ENCODE results near the gene SURF1.
"Not testable (repeated sequence)": the region's sequence is repeated elsewhere in the genome, so short reads cannot be mapped to it uniquely, and the experiment has no call there.

The SURF1 gene, protein sequence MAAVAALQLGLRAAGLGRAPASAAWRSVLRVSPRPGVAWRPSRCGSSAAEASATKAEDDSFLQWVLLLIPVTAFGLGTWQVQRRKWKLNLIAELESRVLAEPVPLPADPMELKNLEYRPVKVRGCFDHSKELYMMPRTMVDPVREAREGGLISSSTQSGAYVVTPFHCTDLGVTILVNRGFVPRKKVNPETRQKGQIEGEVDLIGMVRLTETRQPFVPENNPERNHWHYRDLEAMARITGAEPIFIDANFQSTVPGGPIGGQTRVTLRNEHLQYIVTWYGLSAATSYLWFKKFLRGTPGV

DNA sequence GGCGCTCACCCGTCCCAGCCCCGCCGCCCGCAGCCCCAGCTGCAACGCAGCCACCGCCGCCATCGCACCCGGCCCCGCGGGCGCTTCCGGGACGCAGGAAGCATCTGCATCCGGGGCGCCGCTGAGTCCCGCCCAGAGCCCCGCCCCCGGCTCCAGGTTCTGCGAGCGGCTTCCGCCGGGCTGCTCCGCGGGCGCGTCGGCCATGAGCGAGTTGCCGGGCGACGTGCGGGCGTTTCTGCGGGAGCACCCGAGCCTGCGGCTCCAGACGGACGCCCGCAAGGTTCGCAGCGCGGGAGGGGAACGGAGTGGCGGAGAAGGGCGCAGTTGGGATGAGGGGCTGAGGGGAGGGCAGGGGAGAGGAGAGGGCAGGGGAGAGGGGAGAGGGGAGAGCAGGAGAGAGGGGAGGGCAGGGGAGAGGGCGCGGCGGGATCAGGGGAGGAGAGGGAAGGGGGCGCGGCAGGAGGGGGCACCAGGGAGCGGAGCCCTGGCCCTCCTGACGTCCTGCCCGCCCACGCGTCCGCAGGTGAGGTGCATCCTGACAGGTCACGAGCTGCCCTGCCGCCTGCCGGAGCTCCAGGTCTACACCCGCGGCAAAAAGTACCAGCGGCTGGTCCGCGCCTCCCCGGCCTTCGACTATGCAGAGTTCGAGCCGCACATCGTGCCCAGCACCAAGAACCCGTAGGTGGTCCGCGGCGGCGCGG is at the start of gene SURF1, which contains the start of gene SURF2:
Gene SURF1, minus strand, starts transcription at position 97 of the 701 bp plus-strand sequence. Its CDS starts 34 bp downstream, at position 63.
Gene SURF2, plus strand, starts transcription at position 160 of the 701 bp plus-strand sequence. Its CDS starts 43 bp downstream, at position 203.
- DNase-seq: peak; percentile 91

DNA sequence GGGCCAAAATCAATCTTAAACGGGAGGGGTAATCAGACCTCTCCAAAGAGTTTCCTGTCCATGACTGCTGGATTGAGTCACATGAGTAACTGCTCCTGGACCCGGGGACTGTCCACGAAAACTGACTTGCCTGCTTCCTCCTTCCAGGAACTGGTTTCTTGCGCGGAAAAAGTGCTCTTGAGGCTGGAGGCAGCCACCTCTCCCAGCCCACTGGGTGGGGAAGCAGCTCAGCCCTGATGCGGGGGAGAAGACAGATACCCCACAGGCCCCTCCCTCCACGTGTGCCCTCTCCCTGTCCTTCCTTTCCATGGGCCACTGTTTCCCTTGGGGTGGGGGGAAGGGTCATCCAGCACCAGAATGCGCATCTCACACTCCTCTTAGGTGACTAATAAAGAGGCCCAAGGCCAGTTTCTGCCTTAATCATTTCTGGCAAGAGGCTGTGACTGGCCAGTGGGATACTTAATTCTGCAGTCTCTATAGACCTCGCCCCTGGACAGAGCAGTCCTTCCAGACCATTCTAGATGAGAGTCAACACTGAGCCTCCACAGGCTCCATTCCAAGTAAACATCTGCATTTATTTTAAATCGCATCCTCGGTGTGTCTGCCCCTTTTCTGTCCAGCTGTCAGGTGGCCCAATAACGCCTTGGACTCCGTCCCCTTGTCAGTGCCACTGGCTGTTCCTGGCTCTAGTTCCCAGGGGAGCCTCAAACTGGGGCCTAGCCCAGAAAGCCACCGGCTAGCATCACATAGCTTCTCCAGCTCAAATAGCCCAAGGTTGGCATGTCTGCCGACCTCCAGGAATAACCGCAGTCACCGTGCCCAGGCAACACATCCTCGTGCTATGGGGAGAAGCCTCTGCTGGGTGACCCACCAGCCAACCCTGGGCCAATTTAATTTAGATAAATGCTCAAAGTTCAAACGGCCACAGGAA is 49.5 kb upstream of the SURF1 start:
- no peak for DNase-seq

DNA sequence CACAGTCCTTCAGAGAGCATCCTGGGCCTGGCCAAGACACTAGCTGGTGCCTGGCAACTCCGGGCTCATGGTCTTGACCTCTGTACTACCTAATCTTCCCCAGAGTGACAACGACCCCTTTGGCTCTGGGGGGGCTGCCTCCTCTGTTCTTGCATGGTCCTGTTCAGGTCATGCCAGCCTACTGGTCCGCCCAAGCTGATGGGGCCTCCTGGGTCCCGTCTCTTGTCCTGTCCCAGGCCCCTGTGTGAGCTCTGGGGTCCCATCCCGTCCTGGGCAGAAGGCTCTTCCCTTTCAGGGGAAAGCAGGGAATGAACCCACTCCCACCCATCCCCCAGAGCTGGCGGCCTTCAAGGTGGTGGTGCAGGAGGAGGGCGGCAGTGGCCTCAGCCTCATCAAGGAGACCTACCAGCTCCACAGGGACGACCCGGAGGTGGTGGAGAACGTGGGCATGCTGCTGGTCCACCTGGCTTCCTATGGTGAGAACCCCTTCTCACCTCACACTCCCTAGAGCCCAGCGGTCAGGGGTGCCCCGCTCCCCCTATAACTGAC is 48.2 kb upstream of the SURF1 start:
- no peak for DNase-seq

DNA sequence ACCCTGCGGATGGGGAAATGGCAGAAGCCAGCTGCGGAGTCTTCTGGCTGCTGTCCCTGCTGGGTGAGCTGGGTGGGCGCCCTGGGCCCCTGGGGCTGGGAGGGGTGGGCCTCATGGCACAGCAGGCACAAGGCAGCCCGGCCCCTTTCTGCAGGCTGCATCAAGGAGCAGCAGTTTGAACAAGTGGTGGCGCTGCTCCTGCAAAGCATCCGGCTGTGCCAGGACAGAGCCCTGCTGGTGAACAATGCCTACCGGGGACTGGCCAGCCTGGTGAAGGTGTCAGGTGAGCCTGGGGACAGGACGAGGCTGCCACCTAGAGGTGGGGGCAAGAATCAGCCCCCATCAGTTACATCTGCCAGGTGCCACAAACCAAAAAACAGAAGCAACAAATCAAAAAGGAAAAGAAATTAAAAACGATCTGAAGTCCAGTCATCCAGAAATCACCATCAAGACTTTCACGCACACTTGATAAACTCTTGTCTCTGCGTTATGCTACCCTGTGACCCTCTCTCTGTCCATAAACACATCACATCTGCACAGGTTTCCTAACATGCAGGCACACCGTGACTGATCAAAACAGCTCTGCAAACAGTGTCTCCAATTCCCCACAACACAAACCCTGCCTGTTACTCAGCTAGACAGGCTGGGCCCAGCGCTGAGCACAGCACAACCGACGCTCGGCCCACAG is 47.6 kb upstream of the SURF1 start:
- DNase-seq: peak; percentile 68

DNA sequence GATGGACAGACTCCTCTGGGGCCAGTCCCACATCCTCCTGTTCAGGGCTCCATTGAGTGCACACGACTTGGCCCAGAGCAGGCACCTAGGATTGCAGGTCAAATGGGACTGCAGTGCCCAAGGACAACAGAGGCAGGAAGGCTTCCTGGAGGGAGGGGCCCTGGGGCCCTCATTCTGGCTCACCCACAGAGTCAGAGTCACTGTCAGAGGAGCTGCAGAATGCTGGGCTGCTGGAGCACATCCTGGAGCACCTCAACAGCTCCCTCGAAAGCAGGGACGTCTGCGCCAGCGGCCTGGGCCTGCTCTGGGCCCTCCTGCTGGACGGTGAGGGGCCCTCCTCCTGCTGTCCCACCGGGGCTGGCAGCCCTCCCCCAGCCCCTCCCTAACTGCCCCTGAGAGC is 46.4 kb upstream of the SURF1 start:
- DNase-seq: no peak

DNA sequence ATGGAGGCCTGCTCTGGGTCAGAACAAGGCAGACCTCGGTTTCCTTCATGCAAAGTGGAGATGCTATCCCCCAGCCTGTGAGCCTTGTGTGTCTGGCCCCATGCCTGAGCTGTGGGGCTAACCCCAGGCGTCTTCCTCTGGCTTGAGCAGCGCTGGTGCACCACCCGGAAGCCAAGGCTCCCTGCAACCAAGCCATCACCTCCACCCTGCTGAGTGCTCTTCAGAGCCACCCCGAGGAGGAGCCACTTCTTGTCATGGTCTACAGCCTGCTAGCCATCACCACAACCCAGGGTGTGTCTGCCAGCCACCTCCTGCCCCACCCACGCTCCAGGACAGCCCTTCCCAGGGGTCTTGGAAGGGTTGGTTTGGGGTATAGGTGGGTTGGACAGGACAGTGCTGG is 45.3 kb upstream of the SURF1 start:
- no peak for DNase-seq

DNA sequence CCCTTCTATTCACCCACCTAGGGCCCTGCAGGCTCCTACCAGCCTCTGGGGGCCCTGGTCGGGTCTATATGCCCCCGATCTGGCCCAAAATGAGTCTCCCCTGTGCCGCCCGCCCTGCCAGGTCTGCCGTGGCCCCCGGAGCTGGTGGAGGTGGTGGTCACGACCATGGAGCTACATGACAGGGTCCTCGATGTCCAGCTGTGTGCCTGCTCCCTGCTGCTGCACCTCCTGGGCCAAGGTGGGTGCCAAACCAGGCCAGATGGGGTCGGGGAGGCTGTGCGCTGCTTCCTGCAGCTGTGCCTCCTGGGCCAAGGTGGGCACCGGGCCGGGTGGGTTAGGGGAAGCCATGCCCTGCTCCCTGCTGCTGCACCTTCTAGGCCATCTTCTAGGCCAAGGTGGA is 44.0 kb upstream of the SURF1 start:
- DNase-seq: no peak

DNA sequence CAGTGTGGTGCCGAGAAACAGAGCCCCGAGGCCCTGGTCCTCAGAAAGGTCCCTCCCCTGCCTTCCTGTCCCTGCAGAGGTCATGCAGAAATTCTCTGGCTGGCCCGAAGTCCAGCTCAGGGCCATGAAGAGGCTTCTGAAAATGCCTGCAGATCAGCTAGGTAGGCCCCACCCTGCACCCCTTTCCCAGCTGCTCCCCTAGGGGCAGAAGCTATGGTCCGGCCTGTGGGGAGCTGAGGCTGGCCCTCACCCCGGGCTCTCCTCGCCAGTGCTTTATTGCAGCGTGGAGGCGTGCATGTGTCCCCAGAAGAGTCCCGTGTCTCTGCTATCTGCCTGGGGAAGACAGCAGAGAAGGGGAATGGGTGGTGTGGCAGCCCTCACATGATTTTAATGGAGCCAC is 41.6 kb upstream of the SURF1 start:
- no peak for DNase-seq

DNA sequence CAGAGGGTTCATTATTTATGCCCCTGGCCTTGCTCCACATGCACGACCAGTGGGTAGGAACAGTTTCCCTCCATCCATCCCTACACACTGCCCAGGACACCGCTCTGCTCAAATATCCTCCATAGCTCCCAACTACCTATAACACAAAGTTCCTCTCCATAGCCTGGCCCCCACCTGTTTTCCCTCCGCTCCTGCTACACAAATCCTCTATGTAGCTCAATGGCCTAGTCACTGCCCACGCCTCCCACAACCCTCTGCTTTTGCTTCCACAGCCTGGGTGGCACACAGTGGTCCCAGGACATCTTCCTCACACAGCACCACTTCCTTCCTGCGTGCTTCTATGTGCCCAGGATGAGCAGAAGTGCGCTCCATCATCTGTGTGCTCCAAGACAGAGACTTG is 41.1 kb upstream of the SURF1 start:
- DNase-seq: no peak

DNA sequence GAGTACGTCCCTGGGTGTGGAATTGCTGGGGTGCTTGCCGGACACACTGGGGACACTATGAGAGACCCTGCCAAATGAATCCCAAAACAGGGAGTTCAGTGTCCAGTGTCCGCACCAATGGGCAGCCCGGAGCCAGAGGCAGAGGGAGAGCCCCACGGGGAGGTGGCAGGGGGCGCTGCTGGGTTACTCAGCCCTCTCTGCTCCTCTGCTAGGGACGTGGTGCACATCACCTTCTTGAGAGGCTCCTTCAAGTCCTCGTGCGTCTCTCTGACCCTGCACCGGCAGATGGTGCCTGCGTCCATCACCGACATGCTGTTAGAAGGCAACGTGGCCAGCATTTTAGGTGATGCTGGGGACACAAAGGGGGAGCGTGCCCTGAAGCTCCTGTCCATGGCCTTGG is 40.7 kb upstream of the SURF1 start:
- no peak for DNase-seq

DNA sequence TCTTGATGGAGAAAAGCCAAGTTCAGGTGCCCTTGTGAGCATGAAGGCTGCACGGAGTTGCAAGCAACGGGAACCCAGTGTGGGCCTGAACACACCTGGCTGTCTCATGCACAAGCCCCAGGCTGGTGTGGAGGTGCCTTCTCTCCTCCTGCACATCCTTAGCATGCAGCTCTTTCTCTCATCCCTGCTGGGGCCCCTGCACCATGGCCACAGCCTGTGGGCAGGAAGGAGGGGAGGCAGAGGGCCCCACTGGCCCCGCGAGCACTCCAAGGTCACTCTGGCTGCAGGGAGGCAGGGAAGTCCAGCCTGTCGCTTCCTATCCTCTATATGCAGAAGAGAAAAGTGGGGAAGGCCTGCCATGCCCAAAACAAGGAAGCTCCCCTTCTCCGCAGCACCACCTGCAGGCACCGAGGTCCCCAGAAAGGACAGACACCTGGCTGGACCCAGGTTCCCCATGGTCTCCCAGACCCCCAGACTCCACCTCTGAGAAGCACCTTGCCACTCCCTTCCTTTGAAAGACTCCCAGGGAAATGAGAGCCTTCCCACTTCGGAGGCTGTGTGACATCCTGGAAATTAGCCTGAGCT is 38.5 kb upstream of the SURF1 start:
- no peak for DNase-seq

DNA sequence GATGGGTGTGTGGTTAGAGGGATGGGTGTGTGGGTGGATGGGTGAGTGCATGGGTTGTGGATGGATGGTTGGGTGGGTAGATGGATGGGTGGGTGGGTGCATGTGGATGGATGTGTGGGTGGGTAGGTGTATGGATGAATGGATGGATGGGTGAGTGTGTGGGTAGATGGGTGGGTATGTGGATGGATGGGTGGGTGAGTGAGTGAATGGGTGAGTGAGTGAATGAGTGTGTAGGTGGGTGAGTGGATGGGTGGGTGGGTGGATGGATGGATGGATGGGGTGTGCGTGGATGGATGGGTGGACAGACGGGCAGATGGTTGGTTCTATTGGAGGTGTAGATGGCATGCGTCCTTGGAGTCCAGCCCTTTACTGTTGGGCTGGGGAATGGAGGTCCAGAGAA is 37.1 kb upstream of the SURF1 start:
- no peak for DNase-seq

DNA sequence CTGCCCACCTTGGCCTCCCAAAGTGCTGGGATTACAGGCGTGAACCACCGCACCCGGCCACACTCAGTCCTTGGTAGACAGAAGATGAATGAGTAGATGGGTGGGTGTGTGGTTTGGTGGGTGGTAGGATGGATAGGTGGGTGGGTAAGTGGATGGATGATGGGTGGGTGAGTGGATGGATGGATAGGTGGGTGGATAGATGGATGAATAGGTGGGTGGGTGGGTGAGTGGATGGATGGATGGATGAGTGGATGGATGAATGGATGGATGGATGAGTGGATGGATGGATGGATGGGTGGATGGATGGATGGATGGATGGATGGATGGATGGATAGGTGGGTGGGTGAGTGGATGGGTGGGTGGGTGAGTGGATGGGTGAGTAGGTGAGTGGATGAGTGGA is 36.0 kb upstream of the SURF1 start:
- DNase-seq: not testable (repeated sequence)

DNA sequence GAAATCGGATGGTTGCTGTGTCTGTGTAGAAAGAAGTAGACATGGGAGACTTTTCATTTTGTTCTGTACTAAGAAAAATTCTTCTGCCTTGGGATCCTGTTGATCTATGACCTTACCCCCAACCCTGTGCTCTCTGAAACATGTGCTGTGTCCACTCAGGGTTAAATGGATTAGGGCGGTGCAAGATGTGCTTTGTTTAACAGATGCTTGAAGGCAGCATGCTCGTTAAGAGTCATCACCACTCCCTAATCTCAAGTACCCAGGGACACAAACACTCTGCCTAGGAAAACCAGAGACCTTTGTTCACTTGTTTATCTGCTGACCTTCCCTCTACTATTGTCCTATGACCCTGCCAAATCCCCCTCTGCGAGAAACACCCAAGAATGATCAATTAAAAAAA is 35.2 kb upstream of the SURF1 start:
- DNase-seq: not testable (repeated sequence)

DNA sequence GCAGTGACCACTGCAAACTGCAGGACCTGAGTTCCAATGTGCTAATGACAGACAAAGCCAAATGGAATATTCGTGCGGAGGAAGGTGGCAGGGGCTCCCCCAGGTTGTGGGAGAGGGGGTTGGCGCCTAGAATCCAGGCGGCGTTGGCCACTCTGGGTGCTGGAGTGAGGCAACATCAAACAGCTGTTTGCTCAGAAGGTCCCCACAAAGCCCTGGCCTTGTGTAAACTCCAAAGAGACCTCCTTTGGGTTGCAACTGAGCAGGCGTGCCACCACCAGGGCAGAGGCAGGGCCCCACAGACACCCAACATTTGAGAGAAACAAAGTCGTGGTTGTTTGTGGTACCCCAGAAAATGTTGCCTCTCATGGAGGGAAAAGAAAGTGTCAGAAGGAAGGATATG is 34.4 kb upstream of the SURF1 start:
- no peak for DNase-seq

DNA sequence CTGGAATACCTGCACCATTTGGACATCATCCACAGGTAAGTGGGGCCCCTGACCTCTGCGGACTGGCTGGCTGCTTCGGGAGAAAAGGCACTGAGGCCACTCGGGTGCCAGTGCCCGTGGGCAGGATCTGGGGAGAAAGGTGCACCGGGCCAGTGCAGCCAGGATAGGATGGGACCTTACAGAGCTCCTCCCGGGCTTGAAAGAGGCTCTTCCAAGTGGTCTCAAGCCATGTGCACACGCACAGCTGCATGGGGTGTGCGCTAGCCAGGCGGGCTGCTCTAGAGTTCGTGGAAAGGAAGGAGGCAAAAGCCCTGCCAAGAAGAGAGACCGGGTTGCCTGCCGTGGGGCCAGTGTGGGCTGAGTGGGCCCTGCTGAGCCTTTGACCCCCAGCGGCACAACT is 33.3 kb upstream of the SURF1 start:
- DNase-seq: no peak

DNA sequence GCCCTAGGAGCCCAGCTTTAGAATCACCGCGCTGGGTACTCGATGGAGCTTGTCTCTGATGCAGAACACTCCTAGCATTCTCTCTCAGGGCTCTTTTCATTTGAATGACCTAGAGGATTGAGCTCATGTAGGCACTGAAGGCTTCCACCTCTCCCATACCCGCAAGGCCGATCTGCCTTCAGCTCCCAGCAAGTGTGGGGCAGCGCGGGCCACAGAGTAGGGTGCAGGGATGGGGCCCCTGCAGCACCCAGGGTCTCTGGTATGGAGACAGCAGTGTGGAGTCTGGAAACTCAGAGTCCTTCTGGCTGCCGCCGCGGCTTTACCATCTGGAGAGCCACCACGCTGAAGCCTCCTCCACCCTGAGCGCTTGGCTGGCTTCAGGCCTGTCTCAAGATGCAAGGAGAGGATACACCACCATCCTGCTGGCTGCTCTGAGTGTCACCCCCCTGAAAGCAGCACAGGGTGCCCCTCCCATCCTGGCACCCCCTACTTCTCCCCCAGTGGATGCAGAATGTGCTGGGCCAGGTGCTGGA is 32.8 kb upstream of the SURF1 start:
- DNase-seq: no peak

DNA sequence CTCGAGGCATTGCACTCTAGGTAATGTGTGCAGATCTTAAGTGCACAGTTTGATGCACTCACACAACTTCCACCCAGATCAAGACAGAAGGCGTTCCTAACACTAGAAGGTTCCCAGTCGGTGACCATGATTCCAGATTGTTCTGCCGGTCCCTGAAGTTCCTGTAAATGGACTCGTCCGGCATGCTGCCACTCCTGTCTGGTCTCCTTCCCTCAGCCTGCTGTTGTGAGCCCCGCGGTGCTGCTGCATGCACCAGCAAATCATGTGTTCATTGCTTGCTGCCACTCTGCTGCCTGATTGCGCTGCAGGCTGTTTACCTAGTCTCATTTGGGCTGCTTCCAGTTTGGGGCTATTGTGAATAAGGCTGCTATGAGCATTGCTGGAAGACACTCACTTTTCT is 31.4 kb upstream of the SURF1 start:
- no peak for DNase-seq

DNA sequence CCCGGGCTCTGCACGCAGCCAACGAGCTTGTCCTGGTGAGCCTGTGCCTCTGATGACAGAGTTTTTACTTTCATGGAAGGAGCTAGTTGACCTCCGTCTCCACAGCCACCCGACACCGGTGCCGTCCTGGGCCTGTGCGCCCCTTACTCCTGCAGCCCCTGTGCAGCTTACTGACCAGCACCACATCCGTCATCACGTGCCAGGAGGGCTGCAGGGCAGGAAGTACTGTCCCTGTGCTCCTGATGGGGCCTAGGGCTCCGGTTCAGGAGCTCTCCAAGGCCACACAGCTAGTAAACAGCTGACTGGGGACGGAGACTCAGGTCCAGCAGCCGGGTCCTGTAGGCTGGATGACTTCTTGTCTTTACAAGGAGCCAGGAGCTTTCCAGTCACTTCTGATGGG is 30.1 kb upstream of the SURF1 start:
- no peak for DNase-seq

DNA sequence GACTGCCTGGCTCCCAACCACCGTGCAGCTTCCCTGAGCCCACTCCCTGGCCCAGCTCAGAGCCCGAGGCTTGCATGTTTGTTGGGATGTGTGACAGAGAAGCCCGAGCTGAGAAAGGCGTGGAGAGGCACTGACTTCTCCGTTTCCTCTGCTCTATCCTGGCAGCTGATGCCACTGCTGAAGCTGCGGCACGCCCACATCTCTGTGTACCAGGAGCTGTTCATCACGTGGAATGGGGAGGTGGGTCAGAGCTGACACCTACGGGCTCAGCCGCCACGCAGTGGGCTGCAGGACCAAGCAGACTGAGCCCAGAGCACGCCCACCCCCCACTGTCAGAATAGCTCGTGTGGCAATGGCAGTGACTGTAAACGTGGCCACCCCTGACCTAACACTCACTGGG is 29.2 kb upstream of the SURF1 start:
- no peak for DNase-seq

DNA sequence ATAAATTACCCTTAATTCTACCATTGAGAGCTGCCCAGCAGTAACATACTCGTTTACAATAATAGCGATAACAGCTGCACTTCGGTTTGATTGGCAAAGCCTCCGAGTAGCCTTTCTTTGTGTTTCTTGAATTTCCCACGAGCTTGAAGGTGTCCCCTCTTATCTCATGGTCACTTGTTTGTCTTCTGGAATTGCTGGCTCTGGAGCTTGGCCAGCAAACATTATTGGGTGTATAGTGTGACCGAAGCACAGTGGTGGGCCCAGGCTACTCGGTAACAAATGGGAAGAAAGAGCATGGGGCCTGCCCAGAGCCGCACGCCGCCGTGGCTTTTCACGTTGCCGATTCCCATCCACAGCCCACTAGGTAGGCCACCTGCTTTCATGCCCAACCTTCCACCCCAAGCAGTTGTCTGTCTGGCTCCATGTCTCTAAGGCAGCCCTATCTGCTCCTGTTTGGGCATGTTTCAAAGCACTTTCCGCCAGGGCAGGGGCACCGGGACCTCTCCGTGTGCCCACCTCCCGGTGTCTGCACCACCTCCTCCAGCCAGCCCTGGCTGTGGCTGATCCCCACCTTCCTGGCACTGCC is 28.5 kb upstream of the SURF1 start:
- DNase-seq: no peak

DNA sequence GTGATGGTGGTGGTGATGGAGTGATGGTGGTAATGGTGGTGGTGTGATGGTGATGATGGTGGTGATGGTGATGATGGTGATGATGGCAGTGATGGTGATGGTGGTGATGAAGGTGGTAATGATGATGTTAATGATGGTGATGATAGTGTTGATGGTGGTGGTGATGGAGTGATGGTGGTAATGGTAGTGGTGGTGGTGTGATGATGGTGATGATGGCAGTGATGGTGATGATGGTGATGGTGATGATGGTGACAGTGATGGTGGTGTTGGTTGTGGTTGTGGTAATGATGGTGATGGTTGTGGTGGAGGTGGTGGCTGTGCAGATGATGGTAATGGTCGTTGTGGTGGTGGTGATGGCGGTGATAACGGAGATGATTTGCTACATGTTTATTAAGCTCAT is 27.2 kb upstream of the SURF1 start:
- DNase-seq: no peak

Data from CD4-positive, alpha-beta T cell treated with Interleukin-12 subunit alpha and Interleukin-12 subunit beta, for 1 hour (primary cell).